Endothelial cell (in vitro differentiated cells): ENCODE results near the gene FAM110D. TPM values are rescaled to one million over a fixed set of nuclear protein-coding genes. Genes with fewer than 3 reads are reported as not detected.

ENCODE experiments used
- DNase-seq: peaks from one replicate; pipeline ENCODE4 v3.0.0; 2021; ENCODE audit warnings: low spot score
- H3K27ac Mint-ChIP-seq: one replicate; pipeline ENCODE4 v1.8.0; 2021; ENCODE audit warnings: mixed read lengths, inconsistent platforms; ENCODE audit not compliant: unreplicated experiment
- H3K27me3 Mint-ChIP-seq: one replicate; pipeline ENCODE4 v1.8.0; 2021; ENCODE audit warnings: mild to moderate bottlenecking, moderate library complexity, mixed read lengths, inconsistent platforms; ENCODE audit not compliant: unreplicated experiment
- H3K36me3 Mint-ChIP-seq: one replicate; pipeline ENCODE4 v1.8.0; 2021; ENCODE audit warnings: mild to moderate bottlenecking, low read depth, mixed read lengths, inconsistent platforms; ENCODE audit not compliant: unreplicated experiment
- H3K4me1 Mint-ChIP-seq: one replicate; pipeline ENCODE4 v1.8.0; 2021; ENCODE audit warnings: mild to moderate bottlenecking, mixed read lengths, inconsistent platforms; ENCODE audit not compliant: unreplicated experiment
- H3K4me3 Mint-ChIP-seq: one replicate; pipeline ENCODE4 v1.8.0; 2021; ENCODE audit warnings: mild to moderate bottlenecking, mixed read lengths, inconsistent platforms; ENCODE audit not compliant: unreplicated experiment
- H3K9me3 Mint-ChIP-seq: one replicate; pipeline ENCODE4 v1.8.0; 2021; ENCODE audit warnings: mixed read lengths, inconsistent platforms; ENCODE audit not compliant: unreplicated experiment
- total RNA-seq: library from RNA; stranded (reverse); fragmentation: NEBNext Ultra II Directional; extraction: Animal tissue kit (Norgen Biotek cat#: 25700); gene quantifications from one replicate; pipeline ENCODE4 v1.2.1, GENCODE V29; 2021; ENCODE audit not compliant: unreplicated experiment
- TF ChIP-seq, protein P1 (sequence below): fragments of 200-600 bp; sonication (generic); IDR thresholded peaks from one replicate; pipeline ENCODE4 v1.5.0; 2021; ENCODE audit warnings: antibody characterized with exemption; ENCODE audit not compliant: unreplicated experiment

FAM110D gene
- total RNA-seq, 1 donor from 2014 or later: 13.5 TPM

GRCh38 chr1:26145041-26145959 is 13.6 kb upstream of the FAM110D start:
- Mint-ChIP-seq H3K27me3 (peaks cover 7% of the 10 kb centered on the region), H3K27ac (no peak overlapping the region)
- TF ChIP-seq, protein P1, sequence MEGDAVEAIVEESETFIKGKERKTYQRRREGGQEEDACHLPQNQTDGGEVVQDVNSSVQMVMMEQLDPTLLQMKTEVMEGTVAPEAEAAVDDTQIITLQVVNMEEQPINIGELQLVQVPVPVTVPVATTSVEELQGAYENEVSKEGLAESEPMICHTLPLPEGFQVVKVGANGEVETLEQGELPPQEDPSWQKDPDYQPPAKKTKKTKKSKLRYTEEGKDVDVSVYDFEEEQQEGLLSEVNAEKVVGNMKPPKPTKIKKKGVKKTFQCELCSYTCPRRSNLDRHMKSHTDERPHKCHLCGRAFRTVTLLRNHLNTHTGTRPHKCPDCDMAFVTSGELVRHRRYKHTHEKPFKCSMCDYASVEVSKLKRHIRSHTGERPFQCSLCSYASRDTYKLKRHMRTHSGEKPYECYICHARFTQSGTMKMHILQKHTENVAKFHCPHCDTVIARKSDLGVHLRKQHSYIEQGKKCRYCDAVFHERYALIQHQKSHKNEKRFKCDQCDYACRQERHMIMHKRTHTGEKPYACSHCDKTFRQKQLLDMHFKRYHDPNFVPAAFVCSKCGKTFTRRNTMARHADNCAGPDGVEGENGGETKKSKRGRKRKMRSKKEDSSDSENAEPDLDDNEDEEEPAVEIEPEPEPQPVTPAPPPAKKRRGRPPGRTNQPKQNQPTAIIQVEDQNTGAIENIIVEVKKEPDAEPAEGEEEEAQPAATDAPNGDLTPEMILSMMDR: peak; percentile 59

DNA sequence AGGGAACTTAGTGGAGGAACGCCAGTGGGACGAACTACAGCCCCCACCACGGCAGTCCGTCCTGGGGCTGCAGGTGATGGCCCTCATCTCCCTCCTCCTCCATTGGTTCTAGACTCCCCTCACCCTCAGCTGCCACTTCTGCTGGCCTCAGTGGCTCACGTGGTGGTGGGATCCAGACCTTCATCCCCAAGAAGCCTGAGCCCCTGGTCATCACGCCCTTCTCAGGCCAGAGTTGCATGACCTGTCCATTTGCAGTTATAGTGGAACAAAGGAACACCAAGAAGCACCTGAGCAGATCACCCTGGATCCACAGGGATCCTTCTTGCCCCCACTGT is 13.0 kb upstream of the FAM110D start:
- Mint-ChIP-seq H3K36me3 (no peaks in the 10 kb centered on the region), H3K27ac (no peak overlapping the region), H3K4me3 (no peak overlapping the region), H3K9me3 (no peaks in the 10 kb centered on the region), H3K4me1 (no peaks in the 10 kb centered on the region), H3K27me3 (peaks cover 7% of the 10 kb centered on the region)
- TF ChIP-seq, protein P1: no peak
- no peak for DNase-seq

More at GRCh38 chr1:26145041-26145959, 13.6 kb upstream of the FAM110D start:
- H3K9me3 Mint-ChIP-seq: no peaks in the 10 kb centered on the region
- peak; percentile 81 for DNase-seq
- H3K4me1 Mint-ChIP-seq: no peaks in the 10 kb centered on the region
- H3K4me3 Mint-ChIP-seq: no peak overlapping the region
- H3K36me3 Mint-ChIP-seq: no peaks in the 10 kb centered on the region

- TF ChIP-seq, protein P1: no peak
- no peak for DNase-seq
- no peak overlapping the region for H3K4me3 Mint-ChIP-seq
- H3K27ac Mint-ChIP-seq: no peak overlapping the region
- H3K27me3 Mint-ChIP-seq: peaks cover 12% of the 10 kb centered on the region
- no peaks in the 10 kb centered on the region for H3K36me3 Mint-ChIP-seq
- no peaks in the 10 kb centered on the region for H3K4me1 Mint-ChIP-seq
- no peaks in the 10 kb centered on the region for H3K9me3 Mint-ChIP-seq
These were observed 10.0 kb upstream of the FAM110D start for GRCh38 chr1:26148887-26149286.

- TF ChIP-seq, protein P1: no peak
- peaks cover 36% of the 10 kb centered on the region for H3K4me1 Mint-ChIP-seq
These were observed 4.8 kb upstream of the FAM110D start for GRCh38 chr1:26153966-26154532.

DNA sequence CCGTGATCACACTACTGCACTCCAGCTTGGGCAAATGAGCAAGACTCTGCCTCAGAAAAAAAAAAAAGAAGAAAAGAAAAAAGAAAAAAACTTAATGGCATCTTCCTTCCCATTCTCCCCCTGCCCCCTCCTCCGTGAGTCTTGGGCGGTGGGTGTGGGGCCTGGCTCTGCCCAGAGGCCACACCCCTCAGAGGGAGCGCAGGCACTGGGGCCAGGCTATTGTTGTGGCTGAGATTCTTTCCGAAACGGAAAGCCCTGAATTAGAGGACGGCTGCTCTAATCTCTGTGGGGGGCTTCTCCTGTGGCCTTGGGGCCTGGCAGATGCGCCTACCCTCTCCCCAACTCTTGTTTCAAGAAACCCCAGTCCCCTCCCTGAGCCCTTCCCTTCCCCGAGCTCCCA is 4.1 kb upstream of the FAM110D start:
- peaks cover 18% of the 10 kb centered on the region for H3K27me3 Mint-ChIP-seq

More at GRCh38 chr1:26153966-26154532, 4.8 kb upstream of the FAM110D start:
- no peaks in the 10 kb centered on the region for H3K9me3 Mint-ChIP-seq
- no peak for DNase-seq
- H3K27me3 Mint-ChIP-seq: peaks cover 18% of the 10 kb centered on the region
- H3K36me3 Mint-ChIP-seq: no peaks in the 10 kb centered on the region
- H3K4me3 Mint-ChIP-seq: no peak overlapping the region
- H3K27ac Mint-ChIP-seq: no peak overlapping the region

More for the DNA sequence above, 4.1 kb upstream of the FAM110D start:
- peak overlapping the region; percentile 79 for H3K4me3 Mint-ChIP-seq
- TF ChIP-seq, protein P1: no peak
- H3K27ac Mint-ChIP-seq: peak overlapping the region; percentile 70
- H3K9me3 Mint-ChIP-seq: no peaks in the 10 kb centered on the region
- DNase-seq: no peak
- no peaks in the 10 kb centered on the region for H3K36me3 Mint-ChIP-seq
- peaks cover 43% of the 10 kb centered on the region for H3K4me1 Mint-ChIP-seq
